T-helper 9 cell (primary cell): ENCODE results near the gene IFIT2.
"Not testable (repeated sequence)": the region's sequence is repeated elsewhere in the genome, so short reads cannot be mapped to it uniquely, and the experiment has no call there.

ENCODE experiments used
- DNase-seq: peaks from one replicate; pipeline ENCODE4 v3.0.0-alpha.2; 2020

The IFIT2 gene

GRCh38 chr10:89280508-89280907 is 21.3 kb upstream of the IFIT2 start:
- DNase-seq = no peak

DNA sequence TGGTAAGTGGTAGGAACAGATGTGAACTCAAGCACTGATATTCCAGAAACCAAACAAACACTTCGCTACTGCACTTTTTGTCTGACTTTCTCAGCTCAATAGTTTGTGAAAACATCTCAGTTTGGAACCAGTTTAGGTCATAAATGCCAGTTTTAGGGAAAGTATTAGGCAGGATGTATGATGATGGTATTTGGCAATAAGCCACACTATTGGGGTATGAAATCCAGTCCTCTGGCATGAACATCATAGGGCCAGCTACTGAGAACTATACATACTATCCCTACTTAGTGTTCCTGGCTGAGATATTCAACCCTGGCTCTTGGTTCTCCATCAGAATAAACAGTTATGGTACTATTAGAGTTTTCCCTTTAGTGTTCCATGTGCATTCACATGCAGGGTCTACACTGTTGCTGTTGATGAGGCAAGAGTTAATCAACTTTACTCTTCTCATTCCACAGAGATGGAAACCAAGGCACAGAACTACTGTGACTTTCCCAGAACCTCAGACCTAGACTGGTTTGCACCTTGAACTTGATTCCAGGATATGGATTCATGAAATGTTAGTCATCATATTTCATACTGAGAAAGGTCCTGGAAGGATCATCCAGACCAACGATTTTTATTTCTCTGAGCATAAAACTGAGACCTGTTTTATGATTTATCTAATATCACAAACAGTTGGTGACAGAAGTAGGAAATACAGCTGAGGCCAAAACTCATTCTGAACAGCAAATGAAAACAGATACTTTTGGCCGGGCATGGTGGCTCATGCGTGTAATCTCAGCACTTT is 20.0 kb upstream of the IFIT2 start:
- no peak for DNase-seq

DNA sequence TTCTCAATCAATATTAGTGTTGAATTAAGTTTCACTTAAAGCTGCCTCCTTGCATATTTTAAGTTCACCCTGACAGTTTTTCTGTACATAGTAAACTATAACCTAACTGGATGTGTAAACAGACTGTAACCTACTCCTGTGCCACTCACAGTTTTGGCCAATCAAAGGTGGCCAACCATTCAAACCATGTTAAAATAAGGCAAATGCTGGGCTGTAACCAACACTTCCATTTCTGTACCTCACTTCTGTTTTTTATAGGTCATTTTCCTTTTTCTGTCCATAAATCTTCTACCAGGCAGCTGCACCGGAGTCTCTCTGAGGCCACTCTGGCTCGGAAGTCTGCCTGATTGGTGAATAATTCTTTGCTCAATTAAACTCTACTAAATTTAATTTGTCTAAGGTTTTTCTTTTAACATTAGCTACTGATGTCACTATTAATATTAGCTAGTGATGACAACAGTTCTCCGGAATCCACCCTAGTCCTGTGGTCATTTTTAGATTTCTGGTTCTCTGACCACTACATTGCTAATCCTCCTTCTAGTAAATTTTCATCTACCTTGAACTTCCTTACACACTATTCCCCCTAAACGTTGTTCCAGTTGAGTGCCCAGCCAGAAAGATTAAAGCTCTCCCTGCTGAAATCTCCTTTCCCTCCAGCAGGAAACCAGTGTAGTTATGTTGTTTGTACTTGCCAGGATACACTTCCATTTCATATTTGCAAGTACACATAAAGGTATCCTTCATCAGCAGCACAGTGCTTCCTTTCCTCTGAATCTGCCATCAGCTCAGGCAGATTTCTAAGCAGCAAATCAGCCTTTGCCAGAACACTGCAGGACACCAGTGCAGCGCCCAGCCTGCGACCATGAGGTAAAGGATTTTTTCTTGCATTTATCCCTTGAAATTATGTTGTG is 18.6 kb upstream of the IFIT2 start:
- no peak for DNase-seq

DNA sequence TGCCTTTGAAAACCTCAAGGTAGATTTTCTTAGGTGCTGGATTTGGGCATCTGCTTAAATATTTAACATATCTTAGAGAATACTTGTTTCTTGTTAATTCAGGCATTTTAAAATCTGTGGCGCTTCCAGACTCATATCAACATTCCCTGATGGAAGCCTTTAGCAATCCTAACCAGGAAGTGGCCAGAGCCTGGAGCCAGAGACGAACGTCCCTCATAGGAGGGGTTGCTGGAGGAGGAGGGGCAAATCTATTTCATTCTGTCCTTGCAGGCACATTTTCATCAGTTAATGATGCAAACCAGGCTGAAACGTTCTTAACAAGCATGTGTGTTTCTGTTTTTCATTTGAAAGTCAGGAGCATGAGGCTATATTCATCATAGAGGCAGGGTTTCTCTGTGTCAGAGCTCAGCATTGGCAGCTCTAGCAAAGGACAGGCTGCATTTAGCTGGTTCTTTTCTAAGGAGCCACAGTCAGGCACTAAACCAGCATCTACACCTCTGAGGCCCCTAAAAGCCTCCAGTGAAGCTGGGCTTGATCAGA is 17.8 kb upstream of the IFIT2 start:
- DNase-seq = no peak

- DNase-seq = not testable (repeated sequence)
These were observed 17.1 kb upstream of the IFIT2 start for GRCh38 chr10:89284711-89285110.

- not testable (repeated sequence) for DNase-seq
These were observed 16.5 kb upstream of the IFIT2 start for GRCh38 chr10:89285303-89285702.

- no peak for DNase-seq
These were observed 7.1 kb upstream of the IFIT2 start for GRCh38 chr10:89294721-89295239.

GRCh38 chr10:89295597-89295996 is 6.2 kb upstream of the IFIT2 start:
- DNase-seq = no peak

DNA sequence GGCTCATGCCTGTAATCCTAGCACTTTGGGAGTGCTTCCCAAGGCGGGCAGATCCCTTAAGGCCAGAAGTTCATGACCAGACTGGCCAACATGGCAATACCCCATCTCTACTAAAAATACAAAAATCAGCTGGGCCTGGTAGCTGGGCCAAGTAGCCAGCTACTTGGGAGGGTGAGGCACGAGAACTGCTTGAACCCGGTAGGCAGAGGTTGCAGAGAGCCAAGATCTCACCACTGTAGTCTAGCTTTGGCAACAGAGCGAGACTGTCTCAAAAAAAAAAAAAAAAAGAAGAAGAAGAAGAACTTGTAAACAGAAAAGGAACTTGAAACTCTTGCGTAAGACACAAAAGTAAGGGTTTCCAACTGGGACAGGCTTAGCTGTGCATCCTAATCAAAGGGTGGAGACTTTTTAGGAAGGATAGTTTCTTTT is 5.6 kb upstream of the IFIT2 start:
- DNase-seq = no peak

- DNase-seq = no peak
These were observed 4.5 kb upstream of the IFIT2 start for GRCh38 chr10:89297356-89297755.

- no peak for DNase-seq
These were observed 4.1 kb upstream of the IFIT2 start for GRCh38 chr10:89297791-89298190.

- no peak for DNase-seq
These were observed 2.8 kb upstream of the IFIT2 start for GRCh38 chr10:89299031-89299430.

DNA sequence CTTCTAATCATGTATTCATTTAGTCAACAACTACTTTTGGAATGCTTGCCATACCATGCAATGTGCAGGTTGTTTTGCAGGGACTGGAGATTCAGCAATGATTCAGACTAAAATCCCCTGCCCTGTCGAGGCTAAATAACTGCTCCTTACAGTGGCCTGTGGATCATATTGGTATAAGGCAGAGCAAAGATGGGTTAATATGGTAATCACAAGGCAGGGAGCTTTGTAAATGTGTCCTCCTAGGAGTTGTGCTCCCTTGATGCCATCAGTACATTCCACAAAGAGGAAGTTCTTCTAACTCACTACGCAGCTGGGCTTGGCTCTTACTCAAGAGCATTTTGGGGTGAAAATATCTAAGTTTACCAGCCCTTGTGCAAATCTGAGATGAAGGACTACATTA is 614 bp upstream of the IFIT2 start:
- no peak for DNase-seq

DNA sequence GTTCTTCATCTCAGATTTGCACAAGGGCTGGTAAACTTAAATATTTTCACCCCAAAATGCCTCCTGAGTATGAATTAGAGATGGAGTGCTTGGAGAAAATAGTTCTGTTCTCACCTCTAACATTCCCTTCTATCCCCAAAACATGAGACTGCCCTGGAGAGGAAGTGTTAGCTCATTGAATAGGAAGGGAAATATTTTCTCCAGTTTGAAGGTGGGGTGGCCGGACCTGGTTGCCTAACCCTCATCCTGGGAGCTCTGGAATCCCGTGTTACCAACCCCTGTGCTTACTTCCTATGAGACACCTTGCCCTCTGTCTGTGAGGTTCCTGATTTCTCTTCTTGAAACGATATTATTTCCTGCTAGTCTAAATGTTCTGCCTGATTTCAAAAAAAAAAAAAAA is 779 bp downstream of the IFIT2 start:
- DNase-seq = no peak

DNA sequence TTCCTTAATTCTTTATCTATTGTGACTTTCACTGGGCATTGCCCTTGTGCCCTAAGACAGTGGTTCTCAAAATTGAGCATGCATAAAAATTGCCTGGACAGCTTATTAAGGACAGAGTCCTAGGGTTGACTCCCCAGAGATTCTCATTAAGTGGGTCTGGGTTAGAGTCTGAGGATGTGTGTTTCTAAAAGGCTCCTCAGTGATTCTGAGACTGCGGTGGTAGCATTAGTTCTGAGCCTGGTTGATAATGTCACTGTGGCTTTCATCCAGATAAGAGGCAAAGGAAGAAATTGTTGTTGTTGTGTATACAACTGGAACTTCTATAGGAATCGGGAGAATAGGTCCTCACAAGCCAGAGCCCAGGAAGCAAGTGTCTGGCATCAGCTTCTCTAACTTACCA is 1.3 kb downstream of the IFIT2 start:
- no peak for DNase-seq

- no peak for DNase-seq
These were observed 2.2 kb downstream of the IFIT2 start for GRCh38 chr10:89304026-89304425.

- DNase-seq = no peak
These were observed 2.6 kb downstream of the IFIT2 start for GRCh38 chr10:89304446-89304845.

GRCh38 chr10:89304925-89305324 is 3.1 kb downstream of the IFIT2 start:
- no peak for DNase-seq

DNA sequence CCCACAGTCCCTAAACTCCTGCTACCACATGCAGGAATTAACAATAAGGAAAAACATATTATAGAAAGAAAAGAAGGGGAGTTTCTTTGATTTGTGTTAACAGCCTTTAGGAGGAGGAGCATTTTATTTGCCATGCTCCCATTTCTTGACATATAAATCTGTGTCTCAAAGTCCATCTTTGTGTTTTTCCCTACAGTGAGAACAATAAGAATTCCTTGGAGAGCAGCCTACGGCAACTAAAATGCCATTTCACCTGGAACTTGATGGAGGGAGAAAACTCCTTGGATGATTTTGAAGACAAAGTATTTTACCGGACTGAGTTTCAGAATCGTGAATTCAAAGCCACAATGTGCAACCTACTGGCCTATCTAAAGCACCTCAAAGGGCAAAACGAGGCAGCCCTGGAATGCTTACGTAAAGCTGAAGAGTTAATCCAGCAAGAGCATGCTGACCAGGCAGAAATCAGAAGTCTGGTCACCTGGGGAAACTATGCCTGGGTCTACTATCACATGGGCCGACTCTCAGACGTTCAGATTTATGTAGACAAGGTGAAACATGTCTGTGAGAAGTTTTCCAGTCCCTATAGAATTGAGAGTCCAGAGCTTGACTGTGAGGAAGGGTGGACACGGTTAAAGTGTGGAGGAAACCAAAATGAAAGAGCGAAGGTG is 4.1 kb downstream of the IFIT2 start:
- no peak for DNase-seq

DNA sequence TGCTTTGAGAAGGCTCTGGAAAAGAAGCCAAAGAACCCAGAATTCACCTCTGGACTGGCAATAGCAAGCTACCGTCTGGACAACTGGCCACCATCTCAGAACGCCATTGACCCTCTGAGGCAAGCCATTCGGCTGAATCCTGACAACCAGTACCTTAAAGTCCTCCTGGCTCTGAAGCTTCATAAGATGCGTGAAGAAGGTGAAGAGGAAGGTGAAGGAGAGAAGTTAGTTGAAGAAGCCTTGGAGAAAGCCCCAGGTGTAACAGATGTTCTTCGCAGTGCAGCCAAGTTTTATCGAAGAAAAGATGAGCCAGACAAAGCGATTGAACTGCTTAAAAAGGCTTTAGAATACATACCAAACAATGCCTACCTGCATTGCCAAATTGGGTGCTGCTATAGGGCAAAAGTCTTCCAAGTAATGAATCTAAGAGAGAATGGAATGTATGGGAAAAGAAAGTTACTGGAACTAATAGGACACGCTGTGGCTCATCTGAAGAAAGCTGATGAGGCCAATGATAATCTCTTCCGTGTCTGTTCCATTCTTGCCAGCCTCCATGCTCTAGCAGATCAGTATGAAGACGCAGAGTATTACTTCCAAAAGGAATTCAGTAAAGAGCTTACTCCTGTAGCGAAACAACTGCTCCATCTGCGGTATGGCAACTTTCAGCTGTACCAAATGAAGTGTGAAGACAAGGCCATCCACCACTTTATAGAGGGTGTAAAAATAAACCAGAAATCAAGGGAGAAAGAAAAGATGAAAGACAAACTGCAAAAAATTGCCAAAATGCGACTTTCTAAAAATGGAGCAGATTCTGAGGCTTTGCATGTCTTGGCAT is 4.8 kb downstream of the IFIT2 start:
- no peak for DNase-seq

DNA sequence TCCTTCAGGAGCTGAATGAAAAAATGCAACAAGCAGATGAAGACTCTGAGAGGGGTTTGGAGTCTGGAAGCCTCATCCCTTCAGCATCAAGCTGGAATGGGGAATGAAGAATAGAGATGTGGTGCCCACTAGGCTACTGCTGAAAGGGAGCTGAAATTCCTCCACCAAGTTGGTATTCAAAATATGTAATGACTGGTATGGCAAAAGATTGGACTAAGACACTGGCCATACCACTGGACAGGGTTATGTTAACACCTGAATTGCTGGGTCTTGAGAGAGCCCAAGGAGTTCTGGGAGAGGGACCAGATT is 5.4 kb downstream of the IFIT2 start:
- DNase-seq = no peak

DNA sequence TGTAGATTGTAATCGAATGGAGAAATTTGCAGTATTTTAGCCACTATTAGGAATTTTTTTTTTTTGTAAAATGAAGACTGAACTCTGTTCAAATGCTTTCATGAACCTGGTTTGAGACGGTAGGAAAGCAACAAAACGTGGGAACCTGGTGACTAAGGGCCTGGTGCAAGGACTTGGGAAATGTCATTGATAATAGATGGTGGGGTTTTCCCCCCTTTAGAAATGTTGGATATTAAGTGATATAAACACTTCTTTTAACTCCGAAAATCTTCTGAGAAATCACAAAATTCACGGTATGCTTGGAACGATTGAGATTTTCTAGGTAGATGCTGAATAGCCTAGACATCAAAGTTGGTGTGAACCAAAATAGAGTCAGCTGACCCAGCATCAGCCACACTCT is 6.4 kb downstream of the IFIT2 start:
- DNase-seq = no peak
